Transverse colon (tissue), 4 donors: ENCODE results near the gene CITED2. TPM values are rescaled to one million over a fixed set of nuclear protein-coding genes. Genes with fewer than 3 reads are reported as not detected.

Experiments used
- DNase-seq: peaks from one replicate; pipeline ENCODE4 v3.0.0-alpha.2; 2019
- H3K27ac ChIP-seq, 4 donors: fragments of 200-600 bp; sonication (generic); 2 replicates each; pipeline ENCODE4 v1.5.1; 2016 to 2018; ENCODE audit warnings: inconsistent platforms in 4 of 4
- H3K27me3 ChIP-seq: fragments of 200-600 bp; sonication (generic); 2 replicates; pipeline ENCODE4 v1.5.1; 2017; ENCODE audit warnings: inconsistent platforms
- H3K36me3 ChIP-seq, 4 donors: fragments of 200-600 bp; sonication (generic); 2 replicates each; pipeline ENCODE4 v1.5.1; 2017 to 2019; ENCODE audit warnings: inconsistent platforms in 4 of 4
- H3K4me1 ChIP-seq, 4 donors: fragments of 200-600 bp; sonication (generic); 2 replicates each; pipeline ENCODE4 v1.5.1; 2017 to 2020; ENCODE audit warnings: inconsistent platforms in 4 of 4
- H3K4me3 ChIP-seq, 4 donors: fragments of 200-600 bp; sonication (generic); 1 replicate in 1 of 4; 2 replicates in 3 of 4; pipeline versions ENCODE4 v1.5.1 to v1.6.1; 2017 to 2019; ENCODE audit warnings: inconsistent platforms in 4 of 4
- H3K9me3 ChIP-seq, 2 donors: fragments of 200-600 bp; sonication (generic); 2 replicates each; pipeline ENCODE4 v1.5.1; 2017 to 2019; ENCODE audit warnings: inconsistent platforms in 2 of 2
- EP300 ChIP-seq: sonication (generic); formaldehyde crosslinking; IDR thresholded peaks from one replicate; pipeline ENCODE4 v1.6.1; 2017; ENCODE audit warnings: antibody characterized with exemption, low read depth
- POLR2A ChIP-seq: fragments of 450-650 bp; IDR thresholded peaks from one replicate; pipeline ENCODE4 v1.6.1; 2016; ENCODE audit warnings: antibody characterized with exemption, mild to moderate bottlenecking, moderate library complexity
- POLR2AphosphoS5 ChIP-seq, 3 donors: sonication (generic); formaldehyde crosslinking; IDR thresholded peaks; one replicate each; pipeline ENCODE4 v1.6.1; 2016; ENCODE audit warnings: antibody characterized with exemption in 3 of 3
- WGBS, 2 donors: methylation state at CpG; one replicate each; pipeline ENCODE4 v1.1.5; 2018; ENCODE audit warnings: low coverage in 1 of 2; 5-methylcytosine and 5-hydroxymethylcytosine counted together
- in situ Hi-C, 4 donors: fragments of 200-750 bp; cut with MboI; loops; one replicate each; pipeline versions ENCODE4 v1.15.0 to v1.15.1; 2017; ENCODE audit warnings: low sequenced_read_pairs in 3 of 4, low pct_ligation_motif_present in 1 of 4, low pct_unique_long_range_greater_than_20kb in 1 of 4
- intact Hi-C: fragments of 100-400 bp; cut with DNase I; formaldehyde crosslinking; loops from one replicate; pipeline ENCODE4 v1.15.1; 2023; ENCODE audit warnings: low total_unique reads
- total RNA-seq, 4 donors: library from RNA; depleted of rRNA; stranded (reverse); fragments of >200 nt; gene quantifications; one replicate each; pipeline ENCODE4 v1.1.0, GENCODE V29; 2016
- TF ChIP-seq, protein P1 (sequence below), 5 experiments: fragments of 200-600 bp in 3 of 5; fragments of 450-650 bp in 2 of 5; sonication (generic) in 3 of 5; IDR thresholded peaks; 1 replicate in 2 of 5; 2 replicates in 3 of 5; pipeline ENCODE4 v1.5.1; 2016 to 2017; ENCODE audit warnings: antibody characterized with exemption in 5 of 5, inconsistent platforms in 3 of 5, mild to moderate bottlenecking in 2 of 5, moderate library complexity in 1 of 5

CITED2 gene
- total RNA-seq, 4 donors from 2014 or later = 66.6 to 116 (median 102) TPM

DNA sequence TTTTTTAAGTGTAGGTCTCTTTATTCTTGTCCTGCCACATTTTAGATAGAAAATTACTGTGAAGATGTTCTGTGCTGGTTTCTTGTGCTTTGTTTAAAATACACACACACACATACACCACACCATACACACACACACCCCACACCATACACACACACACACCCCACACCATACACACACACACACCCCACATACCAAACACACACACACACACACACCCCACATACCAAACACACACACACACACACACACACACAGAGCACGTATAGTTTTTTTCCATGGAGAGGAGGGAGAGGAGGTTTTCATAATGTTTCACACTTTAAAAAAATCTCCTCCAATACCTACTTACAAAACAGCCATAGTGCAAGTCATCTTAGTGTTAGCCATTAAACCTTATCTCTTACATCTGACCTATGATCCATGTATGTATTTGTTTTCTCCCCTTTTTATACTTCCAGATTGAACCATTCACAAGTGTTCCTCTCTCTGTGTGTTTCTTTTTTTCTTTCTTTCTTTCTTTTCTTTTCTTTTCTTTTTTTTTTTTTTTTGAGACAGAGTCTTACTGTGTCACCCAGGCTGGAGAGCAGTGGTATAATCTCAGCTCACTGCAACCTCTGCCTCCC lies 19.7 kb upstream of the CITED2 start:
- 39% methylated on average over 1 of the region's 1 CpG; no CpG with 5 or more reads in 1 of the 2 donors for WGBS, 2 donors
- Histone ChIP-seq H3K4me1 (peaks cover 0 to 21% (median 17%) of the 10 kb centered on the region in 4 donors), H3K27ac (peak overlapping the region in 3 of 4 donors; percentile 12 to 31 (median 18)), H3K36me3 (no peaks in the 10 kb centered on the region), H3K4me3 (no peak overlapping the region), H3K9me3 (no peaks in the 10 kb centered on the region), H3K27me3 (no peaks in the 10 kb centered on the region)
- DNase-seq = no peak
- intact Hi-C loops (no loop called here), in situ Hi-C loops (loop anchor here in 3 of 4 donors (25.0 kb wide), 4 partner anchors 193 to 1043 kb away; no protein-coding TSS in a partner anchor)
- TF ChIP-seq EP300 (no peak), POLR2A (no peak), POLR2AphosphoS5 (IDR thresholded peaks at IDR 0.05) (no peak)
- TF ChIP-seq, protein P1, sequence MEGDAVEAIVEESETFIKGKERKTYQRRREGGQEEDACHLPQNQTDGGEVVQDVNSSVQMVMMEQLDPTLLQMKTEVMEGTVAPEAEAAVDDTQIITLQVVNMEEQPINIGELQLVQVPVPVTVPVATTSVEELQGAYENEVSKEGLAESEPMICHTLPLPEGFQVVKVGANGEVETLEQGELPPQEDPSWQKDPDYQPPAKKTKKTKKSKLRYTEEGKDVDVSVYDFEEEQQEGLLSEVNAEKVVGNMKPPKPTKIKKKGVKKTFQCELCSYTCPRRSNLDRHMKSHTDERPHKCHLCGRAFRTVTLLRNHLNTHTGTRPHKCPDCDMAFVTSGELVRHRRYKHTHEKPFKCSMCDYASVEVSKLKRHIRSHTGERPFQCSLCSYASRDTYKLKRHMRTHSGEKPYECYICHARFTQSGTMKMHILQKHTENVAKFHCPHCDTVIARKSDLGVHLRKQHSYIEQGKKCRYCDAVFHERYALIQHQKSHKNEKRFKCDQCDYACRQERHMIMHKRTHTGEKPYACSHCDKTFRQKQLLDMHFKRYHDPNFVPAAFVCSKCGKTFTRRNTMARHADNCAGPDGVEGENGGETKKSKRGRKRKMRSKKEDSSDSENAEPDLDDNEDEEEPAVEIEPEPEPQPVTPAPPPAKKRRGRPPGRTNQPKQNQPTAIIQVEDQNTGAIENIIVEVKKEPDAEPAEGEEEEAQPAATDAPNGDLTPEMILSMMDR (IDR thresholded peaks at IDR 0.05) = no peak

GRCh38 chr6:139392794-139393193 lies 18.3 kb upstream of the CITED2 start:
- H3K4me3 ChIP-seq = no peak overlapping the region
- H3K27ac ChIP-seq = peak overlapping the region in 2 of 4 donors; percentile 12 to 18
- H3K9me3 ChIP-seq = no peaks in the 10 kb centered on the region
- 27 to 50% methylated on average over 1 of the region's 1 CpG for WGBS, 2 donors
- DNase-seq = no peak
- H3K27me3 ChIP-seq = no peaks in the 10 kb centered on the region
- intact Hi-C loops = no loop called here
- H3K4me1 ChIP-seq = peaks cover 0 to 21% (median 17%) of the 10 kb centered on the region in 4 donors
- TF ChIP-seq POLR2A (no peak), POLR2AphosphoS5 (IDR thresholded peaks at IDR 0.05) (no peak), EP300 (no peak)
- TF ChIP-seq, protein P1 (IDR thresholded peaks at IDR 0.05) = no peak
- no peaks in the 10 kb centered on the region for H3K36me3 ChIP-seq
- in situ Hi-C loops = loop anchor here in 3 of 4 donors (25.0 kb wide), 4 partner anchors 195 to 1045 kb away; no protein-coding TSS in a partner anchor

GRCh38 chr6:139391709-139392108 lies 17.3 kb upstream of the CITED2 start:
- H3K27me3 ChIP-seq = no peaks in the 10 kb centered on the region
- in situ Hi-C loops (loop anchor here in 3 of 4 donors (25.0 kb wide), 4 partner anchors 196 to 1046 kb away; no protein-coding TSS in a partner anchor), intact Hi-C loops (no loop called here)
- no peaks in the 10 kb centered on the region for H3K36me3 ChIP-seq
- H3K9me3 ChIP-seq = no peaks in the 10 kb centered on the region
- 98 to 100% methylated on average over 3 of the region's 3 CpGs for WGBS, 2 donors
- no peak overlapping the region for H3K4me3 ChIP-seq
- TF ChIP-seq POLR2A (no peak), POLR2AphosphoS5 (IDR thresholded peaks at IDR 0.05) (no peak), EP300 (no peak)
- TF ChIP-seq, protein P1 (IDR thresholded peaks at IDR 0.05) = no peak
- DNase-seq = no peak
- peaks cover 0 to 21% (median 17%) of the 10 kb centered on the region in 4 donors for H3K4me1 ChIP-seq
- H3K27ac ChIP-seq = no peak overlapping the region

- TF ChIP-seq POLR2AphosphoS5 (IDR thresholded peaks at IDR 0.05) = no peak
- TF ChIP-seq POLR2A = no peak
- no peak for TF ChIP-seq EP300
- TF ChIP-seq, protein P1 (IDR thresholded peaks at IDR 0.05) = no peak
- H3K4me1 ChIP-seq = peaks cover 0 to 21% (median 17%) of the 10 kb centered on the region in 4 donors
- H3K4me3 ChIP-seq = no peak overlapping the region
- no peak overlapping the region for H3K27ac ChIP-seq
- no peaks in the 10 kb centered on the region for H3K36me3 ChIP-seq
- in situ Hi-C loops (loop anchor here in 3 of 4 donors (25.0 kb wide), 4 partner anchors 197 to 1047 kb away; no protein-coding TSS in a partner anchor), intact Hi-C loops (no loop called here)
- DNase-seq = no peak
- no peaks in the 10 kb centered on the region for H3K9me3 ChIP-seq
- H3K27me3 ChIP-seq = no peaks in the 10 kb centered on the region
- WGBS, 2 donors = 98% methylated on average over 2 of the region's 2 CpGs; no CpG with 5 or more reads in 1 of the 2 donors
Observed at GRCh38 chr6:139390447-139390846, 16.0 kb upstream of the CITED2 start.
